ENCODE results near the gene KIRREL3. TPM values are rescaled to one million over a fixed set of nuclear protein-coding genes. Genes with fewer than 3 reads are reported as not detected.

The KIRREL3 gene
- total RNA-seq = 0.10 TPM in 1 of 2 replicates, not detected in the other

GRCh38 chr11:127000291-127000968 is at the start of gene KIRREL3:
KIRREL3 (minus strand) TSS chr11:127000770.

Small RNA genes lying within 50 kb of the gene (small RNA-seq; reads per million reads assigned to genes)
- gene AP001318.3 (not detected), gene MIR3167 (not detected)

All from vein endothelial cell (primary cell).